ENCODE data around the gene GRP.
"Not testable (repeated sequence)": the region's sequence is repeated elsewhere in the genome, so short reads cannot be mapped to it uniquely, and the experiment has no call there.

The GRP gene

DNA sequence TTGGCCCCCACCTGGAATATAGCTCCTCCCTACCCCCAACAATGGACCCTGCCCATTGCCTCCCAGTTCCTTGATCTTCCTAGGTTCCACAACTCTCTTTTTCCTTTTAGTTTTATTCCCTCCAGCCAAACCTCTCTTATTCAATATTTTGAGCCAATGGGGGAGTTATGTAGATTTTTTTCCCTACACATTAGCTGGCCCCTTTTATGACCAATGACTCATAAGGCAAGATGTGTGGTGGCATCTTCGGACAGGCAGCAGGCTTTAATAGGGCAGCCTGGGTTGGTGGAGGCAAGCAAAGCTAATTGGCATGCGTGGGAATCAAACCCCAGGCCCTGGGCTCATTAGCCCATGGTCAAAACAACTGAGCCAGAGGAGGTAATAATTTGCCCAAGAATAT, 9.2 kb downstream of the GRP start:
- DNase-seq = no peak

- DNase-seq = no peak
Observed at GRCh38 chr18:59229701-59230443, 9.9 kb downstream of the GRP start.

- peak in 4 of 58 donors; percentile 1 to 32 (median 15) for DNase-seq
Observed at GRCh38 chr18:59231114-59231513, 11.2 kb downstream of the GRP start.

DNA sequence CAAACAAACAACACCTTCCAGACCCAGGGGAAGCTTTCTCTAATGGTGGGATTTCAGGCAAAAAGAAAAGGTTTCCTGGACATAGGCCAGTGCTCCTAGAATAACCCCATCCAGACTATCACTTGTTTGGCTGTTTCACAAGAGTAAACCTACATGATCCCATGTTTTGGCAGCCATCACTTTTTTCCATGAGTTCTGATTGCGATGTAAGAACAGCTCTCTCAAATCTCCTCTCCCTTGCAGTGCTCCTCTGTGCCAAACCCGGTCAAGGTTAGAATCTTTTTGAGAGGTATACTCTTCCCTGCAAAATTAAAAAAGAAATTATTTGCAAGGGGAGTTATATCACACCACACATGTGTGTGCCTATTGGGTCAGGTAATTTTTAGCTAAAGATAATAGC, 11.9 kb downstream of the GRP start:
- no peak for DNase-seq

GRCh38 chr18:59232309-59233016, 12.5 kb downstream of the GRP start:
- DNase-seq = no peak

DNA sequence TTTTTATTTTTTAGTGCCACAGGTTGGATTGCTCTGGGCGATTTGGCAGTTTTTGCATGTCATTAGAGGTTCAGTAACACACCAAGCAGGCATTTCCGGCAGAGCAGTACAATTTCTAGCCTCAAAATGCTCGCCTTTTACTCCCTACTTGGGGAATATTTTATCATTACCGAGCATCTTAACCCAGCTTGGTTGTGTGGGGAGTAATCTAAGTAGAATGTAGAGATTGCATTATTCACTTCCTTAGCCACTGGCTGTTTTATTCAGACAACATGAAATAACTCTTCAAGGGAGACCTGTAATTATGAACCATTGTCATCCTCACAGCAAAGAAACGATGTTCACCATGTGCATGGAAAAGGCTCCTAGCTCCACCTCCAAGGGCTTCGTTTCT, 13.1 kb downstream of the GRP start:
- DNase-seq = no peak

- DNase-seq = no peak
Observed at GRCh38 chr18:59238385-59238784, 18.4 kb downstream of the GRP start.

DNA sequence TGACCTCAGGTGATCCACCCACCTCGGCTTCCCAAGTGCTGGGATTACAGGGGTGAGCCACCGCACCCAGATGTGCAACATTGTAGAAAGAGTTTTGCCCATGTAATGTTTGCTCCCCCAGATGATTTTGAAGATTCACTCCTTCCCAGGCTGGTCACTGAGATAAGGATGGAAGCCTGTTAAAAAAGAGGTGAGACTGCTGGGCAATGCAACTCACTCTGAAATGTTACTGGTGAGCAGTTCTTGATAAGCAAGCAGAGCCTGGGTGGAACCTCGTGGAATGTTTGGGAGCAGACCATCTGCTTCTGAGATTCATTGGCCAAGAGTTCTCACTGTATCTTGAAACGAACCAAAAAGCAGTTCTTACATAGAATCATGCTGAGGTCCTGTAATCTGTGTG, 19.7 kb downstream of the GRP start:
- peak in 2 of 58 donors; percentile 8 to 11 for DNase-seq

- no peak for DNase-seq
Observed at GRCh38 chr18:59242906-59243305, 22.9 kb downstream of the GRP start.

GRCh38 chr18:59246796-59247195, 26.8 kb downstream of the GRP start:
- DNase-seq = no peak

DNA sequence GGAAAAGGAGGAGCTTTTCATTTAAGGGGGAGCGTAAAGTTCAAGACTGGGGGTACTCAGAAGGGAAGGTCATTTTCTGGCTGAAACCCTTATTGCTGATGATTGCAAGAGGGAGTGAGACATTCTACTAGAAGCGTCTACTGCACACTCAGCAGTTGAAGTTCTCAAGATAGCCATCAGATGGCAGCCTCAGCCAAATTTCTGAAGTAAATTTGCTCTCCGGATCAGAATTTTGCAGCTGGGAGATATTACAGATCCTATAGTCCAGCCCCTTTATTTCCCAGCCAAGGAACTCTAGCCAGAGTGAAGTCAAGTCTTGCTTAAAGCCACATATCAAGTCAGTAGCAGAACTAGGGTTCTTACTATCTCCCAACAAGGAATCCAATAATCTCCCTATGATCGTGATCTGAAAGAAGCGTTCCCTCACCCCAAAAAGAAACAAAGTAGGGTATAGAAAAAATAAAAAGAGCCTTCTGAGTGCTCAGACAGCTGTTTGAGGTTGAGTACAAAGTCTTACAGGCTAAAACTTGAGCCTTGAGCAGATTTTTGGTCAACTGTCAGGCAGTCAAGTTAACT, 29.3 kb downstream of the GRP start:
- DNase-seq = peak in 36 of 58 donors; percentile 2 to 71 (median 28)

GRCh38 chr18:59255491-59255890, 35.5 kb downstream of the GRP start:
- DNase-seq = not testable (repeated sequence)

DNA sequence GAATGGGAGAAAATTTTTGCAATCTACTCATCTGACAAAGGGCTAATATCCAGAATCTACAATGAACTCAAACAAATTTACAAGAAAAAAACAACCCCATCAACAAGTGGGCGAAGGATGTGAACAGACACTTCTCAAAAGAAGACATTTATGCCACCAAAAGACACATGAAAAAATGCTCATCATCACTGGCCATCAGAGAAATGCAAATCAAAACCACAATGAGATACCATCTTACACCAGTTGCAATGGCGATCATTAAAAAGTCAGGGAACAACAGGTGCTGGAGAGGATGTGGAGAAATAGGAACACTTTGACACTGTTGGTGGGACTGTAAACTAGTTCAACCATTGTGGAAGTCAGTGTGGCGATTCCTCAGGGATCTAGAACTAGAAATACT, 41.9 kb downstream of the GRP start:
- not testable (repeated sequence) for DNase-seq

- DNase-seq = not testable (repeated sequence)
Observed at GRCh38 chr18:59262243-59262642, 42.3 kb downstream of the GRP start.

GRCh38 chr18:59263661-59264060, 43.7 kb downstream of the GRP start:
- DNase-seq = no peak

GRCh38 chr18:59264121-59264571, 44.2 kb downstream of the GRP start:
- no peak for DNase-seq

DNA sequence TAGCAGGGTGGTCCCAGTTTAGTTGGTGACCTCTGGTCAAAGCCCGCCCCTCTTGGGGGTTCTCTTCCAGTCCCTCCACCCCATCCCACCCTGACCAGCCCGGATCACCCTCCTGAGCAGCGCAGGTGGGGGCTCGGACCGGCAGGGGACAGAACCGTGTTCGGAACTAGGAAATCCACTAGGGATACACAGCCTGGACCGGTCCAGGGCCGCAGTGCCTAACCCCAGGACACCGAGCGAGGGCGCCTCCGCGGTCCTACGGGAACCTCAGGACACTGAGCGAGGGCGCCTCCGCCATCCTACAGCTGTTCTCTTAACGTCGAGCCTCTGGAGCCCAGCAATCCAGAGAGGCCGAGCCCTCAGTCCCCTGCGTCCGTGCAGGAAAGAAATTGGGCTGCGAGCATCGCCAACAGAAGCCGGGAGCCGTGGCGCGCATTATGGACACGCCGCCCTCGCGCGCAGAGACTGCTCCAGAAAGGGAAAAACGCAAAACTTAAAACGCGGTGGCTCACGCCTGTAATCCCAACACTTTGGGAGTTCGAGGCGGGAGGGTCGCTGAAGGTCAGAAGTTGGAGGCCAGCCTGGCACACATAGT, 44.8 kb downstream of the GRP start:
- no peak for DNase-seq

DNA sequence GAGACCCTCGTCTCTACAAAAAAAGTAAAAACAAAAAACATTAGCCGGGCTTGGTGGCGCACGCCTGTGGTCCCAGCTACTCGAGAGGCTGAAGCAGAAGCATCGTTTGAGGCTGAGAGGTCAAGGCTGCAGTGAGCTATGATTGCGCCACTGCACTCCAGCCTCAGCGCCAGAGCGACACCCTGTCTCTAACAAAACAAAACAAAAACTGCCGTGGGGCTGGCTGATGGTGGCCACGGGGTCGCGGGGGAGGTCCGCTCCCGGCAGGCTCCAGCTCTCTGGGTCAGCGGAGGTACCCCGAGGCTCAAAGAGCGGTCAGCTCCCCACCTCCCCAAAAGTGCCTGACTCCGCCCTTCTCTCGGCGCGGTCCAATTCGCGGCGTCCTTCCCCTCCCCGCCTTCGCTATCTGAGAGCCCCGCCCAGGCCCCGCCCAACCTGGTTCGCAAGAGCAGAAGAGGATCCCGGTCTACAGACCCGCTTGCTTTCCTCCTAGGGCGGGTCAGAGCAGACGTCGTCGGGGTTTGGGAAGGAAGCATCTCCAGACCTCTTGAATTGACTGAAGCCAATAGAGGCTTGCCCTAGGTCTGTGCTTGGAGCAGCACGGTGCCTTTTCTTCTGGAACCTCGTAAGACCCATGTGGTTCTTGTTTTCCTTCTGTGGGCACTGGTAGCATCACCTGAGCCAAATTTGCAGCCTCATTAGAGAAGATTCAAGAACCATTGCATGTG, 45.5 kb downstream of the GRP start:
- DNase-seq = no peak

DNA sequence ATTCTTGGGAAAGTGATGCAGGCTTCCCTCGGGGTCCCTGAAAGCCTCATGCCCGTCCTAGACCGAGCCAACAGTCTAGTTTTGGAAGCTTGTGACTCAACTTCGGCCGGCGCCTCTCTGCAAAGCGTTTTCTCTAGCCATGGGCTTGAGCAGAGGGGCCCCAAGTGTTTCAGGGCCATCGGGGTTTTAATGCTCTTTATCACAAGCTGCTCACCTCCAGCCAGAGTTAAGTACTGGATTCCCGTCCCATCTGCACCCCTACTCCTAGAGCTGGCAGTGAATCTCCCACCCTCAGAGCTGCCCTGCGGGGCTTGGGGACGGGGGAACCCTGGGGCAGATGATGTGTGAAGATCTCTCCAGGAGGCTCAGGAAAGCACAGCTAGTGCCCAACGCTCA, 46.0 kb downstream of the GRP start:
- no peak for DNase-seq

- DNase-seq = no peak
Observed at GRCh38 chr18:59266459-59266858, 46.5 kb downstream of the GRP start.

GRCh38 chr18:59266886-59267502, 47.0 kb downstream of the GRP start:
- no peak for DNase-seq
